Measurements from ENCODE around the gene DUSP16.
"Not testable (repeated sequence)": the region's sequence is repeated elsewhere in the genome, so short reads cannot be mapped to it uniquely, and the experiment has no call there.

DUSP16 gene

GRCh38 chr12:12520273-12520672, 42.4 kb downstream of the DUSP16 start:
- no peak for DNase-seq (ENCODE audit: low read depth)

GRCh38 chr12:12519354-12519998, 43.2 kb downstream of the DUSP16 start:
- DNase-seq (ENCODE audit: low read depth), result no peak

- DNase-seq (ENCODE audit: low read depth), result no peak
Measured at GRCh38 chr12:12518919-12519318, 43.7 kb downstream of the DUSP16 start.

GRCh38 chr12:12518464-12518845, 44.2 kb downstream of the DUSP16 start:
- no peak for DNase-seq (ENCODE audit: low read depth)

- DNase-seq (ENCODE audit: low read depth), result no peak
Measured at GRCh38 chr12:12513416-12514006, 49.2 kb downstream of the DUSP16 start.

GRCh38 chr12:12511895-12512711, 50.6 kb downstream of the DUSP16 start:
- no peak for DNase-seq (ENCODE audit: low read depth)

- no peak for DNase-seq (ENCODE audit: low read depth)
Measured at GRCh38 chr12:12511021-12511783, 51.5 kb downstream of the DUSP16 start.

GRCh38 chr12:12510551-12510950, 52.1 kb downstream of the DUSP16 start:
- DNase-seq (ENCODE audit: low read depth), result no peak

- DNase-seq (ENCODE audit: low read depth), result no peak
Measured at GRCh38 chr12:12510141-12510540, 52.5 kb downstream of the DUSP16 start.

GRCh38 chr12:12508612-12509011, 54.1 kb downstream of the DUSP16 start:
- DNase-seq (ENCODE audit: low read depth), result no peak

GRCh38 chr12:12507121-12507520, 55.5 kb downstream of the DUSP16 start:
- DNase-seq (ENCODE audit: low read depth), result no peak

GRCh38 chr12:12506496-12506890, 56.2 kb downstream of the DUSP16 start:
- no peak for DNase-seq (ENCODE audit: low read depth)

- no peak for DNase-seq (ENCODE audit: low read depth)
Measured at GRCh38 chr12:12505544-12506495, 56.8 kb downstream of the DUSP16 start.

GRCh38 chr12:12503384-12504078, 59.1 kb downstream of the DUSP16 start:
- no peak for DNase-seq (ENCODE audit: low read depth)

GRCh38 chr12:12502815-12503151, 59.9 kb downstream of the DUSP16 start:
- no peak for DNase-seq (ENCODE audit: low read depth)

GRCh38 chr12:12502130-12502814, 60.4 kb downstream of the DUSP16 start:
- DNase-seq (ENCODE audit: low read depth), result not testable (repeated sequence)

GRCh38 chr12:12501121-12501520, 61.5 kb downstream of the DUSP16 start:
- DNase-seq (ENCODE audit: low read depth), result no peak

GRCh38 chr12:12499909-12500604, 62.6 kb downstream of the DUSP16 start:
- no peak for DNase-seq (ENCODE audit: low read depth)

GRCh38 chr12:12498210-12498609, 64.5 kb downstream of the DUSP16 start:
- DNase-seq (ENCODE audit: low read depth), result no peak

- no peak for DNase-seq (ENCODE audit: low read depth)
Measured at GRCh38 chr12:12495536-12495935, 67.1 kb downstream of the DUSP16 start.
